ENCODE measurements around the gene DNAJC1.

Gene DNAJC1

GRCh38 chr10:22016046-22016705, 12.6 kb upstream of the DNAJC1 start:
- Histone ChIP-seq H3K9ac (ENCODE audit: low read length) (no peak overlapping the region), H3K27me3 (ENCODE audit: insufficient read depth, low read length) (no peaks in the 10 kb centered on the region), H3K79me2 (ENCODE audit: insufficient read depth, low read length) (no peaks in the 10 kb centered on the region), H3K4me2 (ENCODE audit: low read length) (no peak overlapping the region), H3K27ac (ENCODE audit: low read depth, low read length, poor library complexity, severe bottlenecking) (no peak overlapping the region), H3K9me2 (ENCODE audit: low read depth, low read length) (no peaks in the 10 kb centered on the region), H3K4me1 (ENCODE audit: insufficient read depth, low read length, severe bottlenecking) (no peaks in the 10 kb centered on the region), H3F3A (ENCODE audit: insufficient read depth, low read length) (no peaks in the 10 kb centered on the region), H2AFZ (ENCODE audit: low read length) (no peak overlapping the region), H3K4me3 (ENCODE audit: low read depth, low read length, poor library complexity, severe bottlenecking) (no peak overlapping the region), H3K9me3 (ENCODE audit: low read length) (peaks cover 4% of the 10 kb centered on the region; the same call in 1 of the 2 replicates), H3K36me3 (ENCODE audit: insufficient read depth, low read length) (no peaks in the 10 kb centered on the region), H4K20me1 (ENCODE audit: insufficient read depth, low read length) (no peaks in the 10 kb centered on the region)
- TF ChIP-seq CTCF (IDR thresholded peaks at IDR 0.05; ENCODE audit: low read length) = no peak

- Histone ChIP-seq H3K9me3 (ENCODE audit: low read length) (no peaks in the 10 kb centered on the region), H3K4me1 (ENCODE audit: insufficient read depth, low read length, severe bottlenecking) (no peaks in the 10 kb centered on the region), H3K27me3 (ENCODE audit: insufficient read depth, low read length) (no peaks in the 10 kb centered on the region), H3K9me2 (ENCODE audit: low read depth, low read length) (no peaks in the 10 kb centered on the region), H3K9ac (ENCODE audit: low read length) (no peak overlapping the region), H3K36me3 (ENCODE audit: insufficient read depth, low read length) (no peaks in the 10 kb centered on the region), H4K20me1 (ENCODE audit: insufficient read depth, low read length) (no peaks in the 10 kb centered on the region), H2AFZ (ENCODE audit: low read length) (no peak overlapping the region), H3K4me2 (ENCODE audit: low read length) (no peak overlapping the region), H3F3A (ENCODE audit: insufficient read depth, low read length) (no peaks in the 10 kb centered on the region), H3K27ac (ENCODE audit: low read depth, low read length, poor library complexity, severe bottlenecking) (no peak overlapping the region), H3K4me3 (ENCODE audit: low read depth, low read length, poor library complexity, severe bottlenecking) (no peak overlapping the region), H3K79me2 (ENCODE audit: insufficient read depth, low read length) (no peaks in the 10 kb centered on the region)
- TF ChIP-seq CTCF (IDR thresholded peaks at IDR 0.05; ENCODE audit: low read length) = peak; percentile 36
- no peak for TF ChIP-seq EZH2 (IDR thresholded peaks at IDR 0.05; ENCODE audit: borderline replicate concordance, low read length)
Observed at GRCh38 chr10:22010973-22011408, 7.5 kb upstream of the DNAJC1 start.

GRCh38 chr10:22010539-22010938, 7.0 kb upstream of the DNAJC1 start:
- H3K9ac ChIP-seq (ENCODE audit: low read length) = no peak overlapping the region
- H3K4me3 ChIP-seq (ENCODE audit: low read depth, low read length, poor library complexity, severe bottlenecking) = no peak overlapping the region
- no peak overlapping the region for H3K27ac ChIP-seq (ENCODE audit: low read depth, low read length, poor library complexity, severe bottlenecking)
- no peaks in the 10 kb centered on the region for H3K79me2 ChIP-seq (ENCODE audit: insufficient read depth, low read length)
- no peaks in the 10 kb centered on the region for H3K9me3 ChIP-seq (ENCODE audit: low read length)
- H3K27me3 ChIP-seq (ENCODE audit: insufficient read depth, low read length) = no peaks in the 10 kb centered on the region
- no peaks in the 10 kb centered on the region for H3K36me3 ChIP-seq (ENCODE audit: insufficient read depth, low read length)
- H3F3A ChIP-seq (ENCODE audit: insufficient read depth, low read length) = no peaks in the 10 kb centered on the region
- H3K9me2 ChIP-seq (ENCODE audit: low read depth, low read length) = no peaks in the 10 kb centered on the region
- TF ChIP-seq CTCF (IDR thresholded peaks at IDR 0.05; ENCODE audit: low read length) (no peak), EZH2 (IDR thresholded peaks at IDR 0.05; ENCODE audit: borderline replicate concordance, low read length) (no peak)
- H2AFZ ChIP-seq (ENCODE audit: low read length) = no peak overlapping the region
- H4K20me1 ChIP-seq (ENCODE audit: insufficient read depth, low read length) = no peaks in the 10 kb centered on the region
- no peak overlapping the region for H3K4me2 ChIP-seq (ENCODE audit: low read length)
- H3K4me1 ChIP-seq (ENCODE audit: insufficient read depth, low read length, severe bottlenecking) = no peaks in the 10 kb centered on the region
